Keratinocyte (primary cell): ENCODE data around the gene SLC26A8. TPM values are rescaled to one million over a fixed set of nuclear protein-coding genes. Genes with fewer than 3 reads are reported as not detected.

Experiments
- DNase-seq: peaks from one replicate; pipeline ENCODE4 v3.0.0-alpha.2; 2011; ENCODE audit warnings: low read depth, missing footprints, low spot score
- FAIRE-seq: peaks from 2 replicates; lab custom pipeline; 2011; peaks lifted over from hg19 to GRCh38; lab: Jason Lieb, UNC
- H2AFZ ChIP-seq: 2 replicates; pipeline ENCODE4 v1.6.0; 2012; ENCODE audit warnings: low read length, control low read depth, inconsistent platforms; ENCODE audit not compliant: control insufficient read depth
- H3K27ac ChIP-seq: 2 replicates; pipeline ENCODE4 v1.5.1; 2011; ENCODE audit warnings: low read length; ENCODE audit not compliant: control insufficient read depth, insufficient read depth
- H3K27me3 ChIP-seq: 3 replicates; pipeline ENCODE4 v1.6.0; 2011; ENCODE audit warnings: low read length; ENCODE audit not compliant: control insufficient read depth, insufficient read depth; ENCODE audit errors: extremely low read depth
- H3K36me3 ChIP-seq, 2 experiments: 2 replicates in 1 of 2; 3 replicates in 1 of 2; pipeline ENCODE4 v1.5.1; 2011; ENCODE audit warnings: low read length in 2 of 2, mild to moderate bottlenecking in 1 of 2; ENCODE audit not compliant: control insufficient read depth in 2 of 2, insufficient read depth in 2 of 2; ENCODE audit errors: extremely low read depth in 1 of 2
- H3K4me1 ChIP-seq: 3 replicates; pipeline ENCODE4 v1.5.1; 2011; ENCODE audit warnings: low read length; ENCODE audit not compliant: control insufficient read depth, insufficient read depth; ENCODE audit errors: extremely low read depth
- H3K4me2 ChIP-seq: 3 replicates; pipeline ENCODE4 v1.6.0; 2011; ENCODE audit warnings: low read depth, low read length; ENCODE audit not compliant: control insufficient read depth, insufficient read depth; ENCODE audit errors: extremely low read depth
- H3K4me3 ChIP-seq, 3 experiments: fragments of 200-600 bp in 1 of 3; sonication (generic) in 1 of 3; 2 replicates in 2 of 3; 3 replicates in 1 of 3; pipeline ENCODE4 v1.5.1; 2011 to 2016; ENCODE audit warnings: low read length in 3 of 3, mild to moderate bottlenecking in 3 of 3, control low read depth in 2 of 3, inconsistent platforms in 1 of 3, low read depth in 1 of 3, mixed read lengths in 1 of 3, mixed run types in 1 of 3, moderate library complexity in 1 of 3; ENCODE audit not compliant: control insufficient read depth in 2 of 3, insufficient read depth in 2 of 3; ENCODE audit errors: extremely low read depth in 1 of 3
- H3K79me2 ChIP-seq: 2 replicates; pipeline ENCODE4 v1.6.0; 2012; ENCODE audit warnings: low read length; ENCODE audit not compliant: control insufficient read depth, insufficient read depth
- H3K9ac ChIP-seq: 3 replicates; pipeline ENCODE4 v1.6.0; 2011; ENCODE audit warnings: low read length; ENCODE audit not compliant: control insufficient read depth, insufficient read depth; ENCODE audit errors: extremely low read depth
- H3K9me1 ChIP-seq: 3 replicates; pipeline ENCODE4 v1.6.0; 2011; ENCODE audit warnings: low read length; ENCODE audit not compliant: control insufficient read depth, insufficient read depth; ENCODE audit errors: extremely low read depth
- H3K9me3 ChIP-seq: 2 replicates; pipeline ENCODE4 v1.5.1; 2012; ENCODE audit warnings: low read depth, low read length; ENCODE audit not compliant: control insufficient read depth
- H4K20me1 ChIP-seq: 3 replicates; pipeline ENCODE4 v1.6.0; 2011; ENCODE audit warnings: low read length; ENCODE audit not compliant: control insufficient read depth, insufficient read depth; ENCODE audit errors: extremely low read depth
- CTCF ChIP-seq, 3 experiments: IDR thresholded peaks in 1 of 3; conservative IDR thresholded peaks in 1 of 3; optimal IDR thresholded peaks in 1 of 3; 2 replicates in 2 of 3; 3 replicates in 1 of 3; pipeline versions ENCODE3 to v1.5.1; 2011; ENCODE audit warnings: low read length in 3 of 3, mild to moderate bottlenecking in 3 of 3, moderate library complexity in 2 of 3, control low read depth in 1 of 3, inconsistent platforms in 1 of 3; ENCODE audit not compliant: insufficient read depth in 2 of 3; ENCODE audit errors: extremely low read depth in 1 of 3
- EZH2 ChIP-seq: IDR thresholded peaks from one replicate; pipeline ENCODE4 v1.6.1; 2012; ENCODE audit warnings: inconsistent platforms, mild to moderate bottlenecking, low read length, moderate library complexity
- dilution Hi-C: fragments of 300-500 bp; cut with MboI; formaldehyde crosslinking; loops from one replicate; pipeline ENCODE4 v1.7.0; 2020; ENCODE audit warnings: low sequenced_read_pairs; ENCODE audit not compliant: extremely low pct_ligation_motif_present
- polyA plus RNA-seq, 5 experiments: library from polyadenylated mRNA; depleted of rRNA in 3 of 5; stranded (reverse) in 3 of 5; stranded (forward) in 1 of 5; unstranded in 1 of 5; fragments of >200 nt; gene quantifications; 1 replicate in 1 of 5; 2 replicates in 3 of 5; 3 replicates in 1 of 5; pipeline versions ENCODE4 v1.2.1 to v1.2.3, GENCODE V29; 2011 to 2012; ENCODE audit warnings: missing spikeins in 2 of 5, low read depth in 1 of 5, low replicate concordance in 1 of 5

SLC26A8 gene
- polyA plus RNA-seq, 1 donor (not counting 4 experiments of a cell fraction or from before 2014, with no cell fraction given) = 0.18 TPM

GRCh38 chr6:36027501-36028087 lies 3.2 kb upstream of the SLC26A8 start, which contains the start of gene MAPK14:
MAPK14 (plus strand) TSS chr6:36027808; CDS start chr6:36028158, 350 bp downstream.
- peak within 1 kb of the TSS; percentile 89 for H3K9ac ChIP-seq
- peak within 1 kb of the TSS; percentile 81 for H2AFZ ChIP-seq
- no peaks in the 10 kb centered on the region for H3K27me3 ChIP-seq
- FAIRE-seq (peak; percentile 49), DNase-seq (peak; percentile 100)
- peaks cover 12% of the 10 kb centered on the region for H3K4me1 ChIP-seq
- no peaks in the 10 kb centered on the region for H3K9me3 ChIP-seq
- H3K9me1 ChIP-seq = no peaks in the 10 kb centered on the region
- dilution Hi-C loops = no loop called here
- TF ChIP-seq EZH2 (no peak), CTCF (optimal IDR thresholded peaks at IDR 0.05 in 1 of 3, IDR thresholded peaks at IDR 0.05 in 1 of 3, conservative IDR thresholded peaks at IDR 0.05 in 1 of 3; ENCODE audit: extremely low read depth in 1 of 3, insufficient read depth in 2 of 3, low read length in 3 of 3) (peak; percentile 94 to 97 (median 95))
- peaks cover 49% of the 10 kb centered on the region for H3K79me2 ChIP-seq
- no peaks in the 10 kb centered on the region for H3K36me3 ChIP-seq
- no peaks in the 10 kb centered on the region for H4K20me1 ChIP-seq
- peak within 1 kb of the TSS; percentile 94 for H3K27ac ChIP-seq
- H3K4me3 ChIP-seq = peak within 1 kb of the TSS; percentile 83 to 100 (median 84)
- H3K4me2 ChIP-seq = peak within 1 kb of the TSS; percentile 86

- no peak overlapping the region for H3K27ac ChIP-seq
- H3K9me1 ChIP-seq = no peaks in the 10 kb centered on the region
- H4K20me1 ChIP-seq = no peaks in the 10 kb centered on the region
- no peak overlapping the region for H3K9ac ChIP-seq
- H3K9me3 ChIP-seq = no peaks in the 10 kb centered on the region
- H3K27me3 ChIP-seq = no peaks in the 10 kb centered on the region
- TF ChIP-seq CTCF (optimal IDR thresholded peaks at IDR 0.05 in 1 of 3, IDR thresholded peaks at IDR 0.05 in 1 of 3, conservative IDR thresholded peaks at IDR 0.05 in 1 of 3; ENCODE audit: extremely low read depth in 1 of 3, insufficient read depth in 2 of 3, low read length in 3 of 3) = no peak
- no peak for TF ChIP-seq EZH2
- no peak overlapping the region for H3K4me2 ChIP-seq
- H3K36me3 ChIP-seq = no peaks in the 10 kb centered on the region
- H3K4me1 ChIP-seq = peaks cover 12% of the 10 kb centered on the region
- dilution Hi-C loops = no loop called here
- DNase-seq (no peak), FAIRE-seq (no peak)
- no peak overlapping the region for H2AFZ ChIP-seq
- H3K79me2 ChIP-seq = peaks cover 32% of the 10 kb centered on the region
- H3K4me3 ChIP-seq = no peak overlapping the region
Observed at GRCh38 chr6:36025932-36026327, 1.5 kb upstream of the SLC26A8 start.
